Loucy (cell line): Measurements from ENCODE around the gene COQ8B.

Source experiments
- CTCF ChIP-seq: fragments of 200-600 bp; sonication (generic); conservative IDR thresholded peaks from 2 replicates; pipeline ENCODE4 v1.5.1; 2014; ENCODE audit warnings: mild to moderate bottlenecking, antibody characterized with exemption, low read length
- EZH2phosphoT487 ChIP-seq: fragments of 200-600 bp; IDR thresholded peaks from 2 replicates; pipeline ENCODE4 v1.6.1; 2018; ENCODE audit warnings: antibody characterized with exemption, mild to moderate bottlenecking, moderate library complexity, borderline replicate concordance

GRCh38 chr19:40750058-40750873, 33.6 kb upstream of the COQ8B start, which contains the start of gene ACTMAP:
- TF ChIP-seq CTCF (no peak), EZH2phosphoT487 (no peak)
